ENCODE data around the gene UBE2V1. TPM values are rescaled to one million over a fixed set of nuclear protein-coding genes. Genes with fewer than 3 reads are reported as not detected.
"Not testable (repeated sequence)": the region's sequence is repeated elsewhere in the genome, so short reads cannot be mapped to it uniquely, and the experiment has no call there.

UBE2V1 gene
- total and polyA plus RNA-seq, 2 of the 13 experiments (the other 11 are each of a cell fraction or from before 2014, with no cell fraction given) = 81.3 to 132 TPM

GRCh38 chr20:50082056-50082455 lies 30.9 kb downstream of the UBE2V1 start:
- H3K4me2 ChIP-seq (ENCODE audit: low read depth, low read length); intact Hi-C loops (cut with micrococcal nuclease; ENCODE audit: unreplicated experiment); H3K27ac ChIP-seq (ENCODE audit: extremely low read length, insufficient read depth, low read length); in situ Hi-C loops (cut with HindIII; ENCODE audit: extremely low pct_ligation_motif_present, low pct_unique_long_range_greater_than_20kb); H3K9me3 ChIP-seq (ENCODE audit: low read length); H3K4me3 ChIP-seq (replicated peaks in 1 of 3; ENCODE audit: insufficient read depth in 1 of 3, low read depth in 2 of 3, low read length in 3 of 3); H2AFZ ChIP-seq (ENCODE audit: low read length); ATAC-seq; CTCF ChIA-PET (ENCODE audit: low intra/inter-chr PET ratio, low total read pairs); DNase-seq (ENCODE audit: low spot score); H3K79me2 ChIP-seq (ENCODE audit: insufficient read depth, low read length); BruUV-seq (replicated peaks); POLR2A ChIA-PET; H3K27me3 ChIP-seq (ENCODE audit: control insufficient read depth in 1 of 2, insufficient read depth in 2 of 2, low read length in 2 of 2); H3K9ac ChIP-seq (ENCODE audit: insufficient read depth, low read depth, low read length); FAIRE-seq: not testable (repeated sequence)
- Histone ChIP-seq H3K4me1 (ENCODE audit: insufficient read depth, low read length) (peaks cover 26% of the 10 kb centered on the region), H3K36me3 (replicated peaks in 1 of 2; ENCODE audit: control insufficient read depth in 1 of 2, insufficient read depth in 2 of 2, low read length in 2 of 2) (peaks cover 11 to 21% of the 10 kb centered on the region in 2 experiments), H4K20me1 (ENCODE audit: insufficient read depth, low read length) (peaks cover 12% of the 10 kb centered on the region)
- peak; percentile 63 for TF ChIP-seq RBM22 (optimal IDR thresholded peaks at IDR 0.05; ENCODE audit: low read length)
- WGBS (ENCODE audit: low lambda C conversion rate) = 97% methylated on average over 9 of the region's 9 CpGs

- ATAC-seq (peak; percentile 6), FAIRE-seq (no peak), DNase-seq (ENCODE audit: low spot score) (no peak)
- ChIA-PET POLR2A (interaction anchor here (0.6 kb wide), 1 partner anchor 16 kb away, joined by 3 read pairs; no protein-coding TSS in a partner anchor), CTCF (ENCODE audit: low intra/inter-chr PET ratio, low total read pairs) (no interaction called here)
- H2AFZ ChIP-seq (ENCODE audit: low read length) = no peak overlapping the region
- no peaks in the 10 kb centered on the region for H4K20me1 ChIP-seq (ENCODE audit: insufficient read depth, low read length)
- no peaks in the 10 kb centered on the region for H3K79me2 ChIP-seq (ENCODE audit: insufficient read depth, low read length)
- peaks cover 5 to 13% of the 10 kb centered on the region in 2 experiments for H3K36me3 ChIP-seq (replicated peaks in 1 of 2; ENCODE audit: control insufficient read depth in 1 of 2, insufficient read depth in 2 of 2, low read length in 2 of 2)
- H3K4me3 ChIP-seq (replicated peaks in 1 of 3; ENCODE audit: insufficient read depth in 1 of 3, low read depth in 2 of 3, low read length in 3 of 3) = no peak overlapping the region
- intact Hi-C loops (cut with micrococcal nuclease; ENCODE audit: unreplicated experiment) (no loop called here), in situ Hi-C loops (cut with HindIII; ENCODE audit: extremely low pct_ligation_motif_present, low pct_unique_long_range_greater_than_20kb) (loop anchor here (5.0 kb wide), 1 partner anchor 96 kb away; the partner anchor contains the start of gene SNAI1)
- WGBS (ENCODE audit: low lambda C conversion rate) = 38% methylated on average over 17 of the region's 17 CpGs
- H3K9ac ChIP-seq (ENCODE audit: insufficient read depth, low read depth, low read length) = no peak overlapping the region
- no peaks in the 10 kb centered on the region for H3K27me3 ChIP-seq (ENCODE audit: control insufficient read depth in 1 of 2, insufficient read depth in 2 of 2, low read length in 2 of 2)
- H3K27ac ChIP-seq (ENCODE audit: extremely low read length, insufficient read depth, low read length) = no peak overlapping the region
- peaks cover 56% of the 10 kb centered on the region for H3K4me1 ChIP-seq (ENCODE audit: insufficient read depth, low read length)
- no TSS peak for BruUV-seq (replicated peaks)
- peak overlapping the region; percentile 36 for H3K4me2 ChIP-seq (ENCODE audit: low read depth, low read length)
- no peaks in the 10 kb centered on the region for H3K9me3 ChIP-seq (ENCODE audit: low read length)
- TF ChIP-seq EP300 (IDR thresholded peaks at IDR 0.05; ENCODE audit: low read depth in 2 of 2, low read length in 2 of 2) (no peak), EP300 (CRISPR knock-in tag; IDR thresholded peaks at IDR 0.05; ENCODE audit: borderline replicate concordance) (no peak), CBFB (CRISPR knock-in tag; IDR thresholded peaks at IDR 0.05) (no peak), PBX3 (CRISPR knock-in tag; IDR thresholded peaks at IDR 0.05; ENCODE audit: borderline replicate concordance) (no peak), ZNF879 (CRISPR knock-in tag; IDR thresholded peaks at IDR 0.05) (no peak), ZMYM3 (CRISPR knock-in tag; IDR thresholded peaks at IDR 0.05) (peak; percentile 8; the same call in 1 of the 2 replicates), HNRNPUL1 (IDR thresholded peaks at IDR 0.05; ENCODE audit: low read depth, low read length) (no peak), ZBTB20 (CRISPR knock-in tag; IDR thresholded peaks at IDR 0.05; ENCODE audit: borderline replicate concordance, low read depth) (peak; percentile 37; the same call in 1 of the 2 replicates), NFYB (CRISPR knock-in tag; IDR thresholded peaks at IDR 0.05) (no peak), HBP1 (CRISPR knock-in tag; IDR thresholded peaks at IDR 0.05; ENCODE audit: low read depth) (0 out of 2 replicates have a peak, but pooled peaks have one; percentile 43), ZBTB14 (CRISPR knock-in tag; IDR thresholded peaks at IDR 0.05) (no peak), JUND (CRISPR knock-in tag; IDR thresholded peaks at IDR 0.05) (no peak), ZNF7 (CRISPR knock-in tag; IDR thresholded peaks at IDR 0.05) (no peak), HHEX (CRISPR knock-in tag; IDR thresholded peaks at IDR 0.05) (no peak)
Measured at GRCh38 chr20:50077818-50078601, 34.9 kb downstream of the UBE2V1 start.
